ENCODE results near the gene PTPRU.

Gene PTPRU

GRCh38 chr1:29321176-29321575 is 84.9 kb downstream of the PTPRU start:
- H3K4me3 ChIP-seq (ENCODE audit: low read length), result no peak overlapping the region
- H3K36me3 ChIP-seq (replicated peaks; ENCODE audit: insufficient read depth, low read length), result no peaks in the 10 kb centered on the region
- H3K9me3 ChIP-seq (replicated peaks; ENCODE audit: insufficient read depth, low read length), result no peaks in the 10 kb centered on the region
- H3K27me3 ChIP-seq (replicated peaks; ENCODE audit: insufficient read depth, low read length), result peaks cover 79% of the 10 kb centered on the region
- no peaks in the 10 kb centered on the region for H4K20me1 ChIP-seq (ENCODE audit: insufficient read depth, low read length)
- no peak overlapping the region for H3K27ac ChIP-seq (ENCODE audit: low read length)
- no peaks in the 10 kb centered on the region for H3K4me1 ChIP-seq (ENCODE audit: low read length)
- H3K79me2 ChIP-seq (ENCODE audit: low read length), result no peaks in the 10 kb centered on the region
- H3F3A ChIP-seq (ENCODE audit: insufficient read depth, low read length), result no peaks in the 10 kb centered on the region
- H3K9ac ChIP-seq (ENCODE audit: low read length), result no peak overlapping the region
- TF ChIP-seq EZH2phosphoT487 (IDR thresholded peaks at IDR 0.05; ENCODE audit: low read length), result no peak
- no peak for TF ChIP-seq EZH2 (optimal IDR thresholded peaks at IDR 0.05; ENCODE audit: low read depth, low read length)
- no peak for TF ChIP-seq CTCF (IDR thresholded peaks at IDR 0.05; ENCODE audit: low read length)
- H3K9me2 ChIP-seq (replicated peaks; ENCODE audit: insufficient read depth, low read length), result no peaks in the 10 kb centered on the region
- H3K4me2 ChIP-seq (ENCODE audit: low read depth, low read length), result no peak overlapping the region
- no peak overlapping the region for H2AFZ ChIP-seq (ENCODE audit: low read length)
- DNase-seq, result no peak

GRCh38 chr1:29322147-29322694 is 85.9 kb downstream of the PTPRU start:
- no peak for DNase-seq
- no peak overlapping the region for H3K4me2 ChIP-seq (ENCODE audit: low read depth, low read length)
- no peak overlapping the region for H3K4me3 ChIP-seq (ENCODE audit: low read length)
- H3K27me3 ChIP-seq (replicated peaks; ENCODE audit: insufficient read depth, low read length), result peaks cover 68% of the 10 kb centered on the region
- H4K20me1 ChIP-seq (ENCODE audit: insufficient read depth, low read length), result no peaks in the 10 kb centered on the region
- no peaks in the 10 kb centered on the region for H3K36me3 ChIP-seq (replicated peaks; ENCODE audit: insufficient read depth, low read length)
- H3K4me1 ChIP-seq (ENCODE audit: low read length), result no peaks in the 10 kb centered on the region
- TF ChIP-seq CTCF (IDR thresholded peaks at IDR 0.05; ENCODE audit: low read length) (no peak), EZH2 (optimal IDR thresholded peaks at IDR 0.05; ENCODE audit: low read depth, low read length) (no peak), EZH2phosphoT487 (IDR thresholded peaks at IDR 0.05; ENCODE audit: low read length) (no peak)
- H2AFZ ChIP-seq (ENCODE audit: low read length), result no peak overlapping the region
- no peak overlapping the region for H3K27ac ChIP-seq (ENCODE audit: low read length)
- H3F3A ChIP-seq (ENCODE audit: insufficient read depth, low read length), result no peaks in the 10 kb centered on the region
- H3K9ac ChIP-seq (ENCODE audit: low read length), result no peak overlapping the region
- H3K9me3 ChIP-seq (replicated peaks; ENCODE audit: insufficient read depth, low read length), result no peaks in the 10 kb centered on the region
- no peaks in the 10 kb centered on the region for H3K9me2 ChIP-seq (replicated peaks; ENCODE audit: insufficient read depth, low read length)
- H3K79me2 ChIP-seq (ENCODE audit: low read length), result no peaks in the 10 kb centered on the region

- Histone ChIP-seq H3K9me2 (replicated peaks; ENCODE audit: insufficient read depth, low read length) (no peaks in the 10 kb centered on the region), H3K27me3 (replicated peaks; ENCODE audit: insufficient read depth, low read length) (peaks cover 68% of the 10 kb centered on the region)
- no peak for DNase-seq
These were observed 86.7 kb downstream of the PTPRU start for GRCh38 chr1:29322861-29323585.

More at GRCh38 chr1:29322861-29323585, 86.7 kb downstream of the PTPRU start:
- H4K20me1 ChIP-seq (ENCODE audit: insufficient read depth, low read length), result no peaks in the 10 kb centered on the region
- no peak for TF ChIP-seq EZH2 (optimal IDR thresholded peaks at IDR 0.05; ENCODE audit: low read depth, low read length)
- TF ChIP-seq CTCF (IDR thresholded peaks at IDR 0.05; ENCODE audit: low read length), result no peak
- no peak for TF ChIP-seq EZH2phosphoT487 (IDR thresholded peaks at IDR 0.05; ENCODE audit: low read length)
- H3K9ac ChIP-seq (ENCODE audit: low read length), result no peak overlapping the region
- no peaks in the 10 kb centered on the region for H3K9me3 ChIP-seq (replicated peaks; ENCODE audit: insufficient read depth, low read length)
- H3K79me2 ChIP-seq (ENCODE audit: low read length), result no peaks in the 10 kb centered on the region
- no peak overlapping the region for H3K4me2 ChIP-seq (ENCODE audit: low read depth, low read length)
- H3F3A ChIP-seq (ENCODE audit: insufficient read depth, low read length), result no peaks in the 10 kb centered on the region
- H3K27ac ChIP-seq (ENCODE audit: low read length), result no peak overlapping the region
- no peak overlapping the region for H3K4me3 ChIP-seq (ENCODE audit: low read length)
- no peaks in the 10 kb centered on the region for H3K4me1 ChIP-seq (ENCODE audit: low read length)
- no peak overlapping the region for H2AFZ ChIP-seq (ENCODE audit: low read length)
- no peaks in the 10 kb centered on the region for H3K36me3 ChIP-seq (replicated peaks; ENCODE audit: insufficient read depth, low read length)
